DOHH2 (cell line): ENCODE results near the gene DISC1.

Source experiments
- H3F3A ChIP-seq: fragments of 200-600 bp; sonication (generic), shearing (Covaris generic); 2 replicates; pipeline ENCODE4 v1.6.0; 2016; ENCODE audit warnings: antibody characterized with exemption, mild to moderate bottlenecking; ENCODE audit not compliant: control insufficient read depth, insufficient read depth
- H3K27ac ChIP-seq: fragments of 200-600 bp; sonication (generic); 2 replicates; pipeline ENCODE4 v1.5.1; 2014; ENCODE audit warnings: low read depth, mild to moderate bottlenecking, low read length, moderate library complexity
- H3K27me3 ChIP-seq: fragments of 200-600 bp; sonication (generic); 2 replicates; pipeline ENCODE4 v1.6.1; 2014; ENCODE audit warnings: mild to moderate bottlenecking, low read length, mixed read lengths; ENCODE audit not compliant: control insufficient read depth
- H3K36me3 ChIP-seq: fragments of 200-600 bp; sonication (generic); 2 replicates; pipeline ENCODE4 v1.6.1; 2014; ENCODE audit warnings: mild to moderate bottlenecking, low read length, moderate library complexity, mixed read lengths; ENCODE audit not compliant: control insufficient read depth
- H3K4me1 ChIP-seq: fragments of 200-600 bp; sonication (generic); 2 replicates; pipeline ENCODE4 v1.6.1; 2014; ENCODE audit warnings: mild to moderate bottlenecking, low read length, mixed read lengths; ENCODE audit not compliant: control insufficient read depth
- H3K4me2 ChIP-seq: fragments of 200-600 bp; sonication (generic); 2 replicates; pipeline ENCODE4 v1.6.0; 2014; ENCODE audit warnings: mild to moderate bottlenecking, low read length, moderate library complexity
- H3K4me3 ChIP-seq: fragments of 200-600 bp; sonication (generic); 2 replicates; pipeline ENCODE4 v1.5.1; 2014; ENCODE audit warnings: mild to moderate bottlenecking, low read length, mixed read lengths
- H3K79me2 ChIP-seq: fragments of 200-600 bp; sonication (generic); 2 replicates; pipeline ENCODE4 v1.6.1; 2014; ENCODE audit warnings: mild to moderate bottlenecking, low read length, mixed read lengths; ENCODE audit not compliant: control insufficient read depth
- H3K9me2 ChIP-seq: fragments of 200-600 bp; sonication (generic); replicated peaks from 2 replicates; pipeline ENCODE4 v1.6.1; 2014; ENCODE audit warnings: mild to moderate bottlenecking, low read length, mixed read lengths; ENCODE audit not compliant: control insufficient read depth
- H3K9me3 ChIP-seq: fragments of 200-600 bp; sonication (generic); 2 replicates; pipeline ENCODE4 v1.6.1; 2014; ENCODE audit warnings: antibody characterized with exemption, low read length, mixed read lengths; ENCODE audit not compliant: control insufficient read depth, insufficient read depth
- H4K20me1 ChIP-seq: fragments of 200-600 bp; sonication (generic); 2 replicates; pipeline ENCODE4 v1.6.0; 2014; ENCODE audit warnings: low read depth, mild to moderate bottlenecking, antibody characterized with exemption, low read length, moderate library complexity; ENCODE audit not compliant: control insufficient read depth, insufficient read depth
- EZH2phosphoT487 ChIP-seq: fragments of 200-600 bp; sonication (generic); IDR thresholded peaks from 2 replicates; pipeline ENCODE4 v1.6.1; 2017; ENCODE audit warnings: borderline replicate concordance, mild to moderate bottlenecking, antibody characterized with exemption, low read length, moderate library complexity, mixed read lengths
- TF ChIP-seq, protein P1 (sequence below): fragments of 200-600 bp; sonication (generic); IDR thresholded peaks from one replicate; pipeline ENCODE4 v1.5.1; 2014; ENCODE audit warnings: antibody characterized with exemption, mild to moderate bottlenecking, low read depth, low read length; ENCODE audit not compliant: poor library complexity, severe bottlenecking

DISC1 gene

DNA sequence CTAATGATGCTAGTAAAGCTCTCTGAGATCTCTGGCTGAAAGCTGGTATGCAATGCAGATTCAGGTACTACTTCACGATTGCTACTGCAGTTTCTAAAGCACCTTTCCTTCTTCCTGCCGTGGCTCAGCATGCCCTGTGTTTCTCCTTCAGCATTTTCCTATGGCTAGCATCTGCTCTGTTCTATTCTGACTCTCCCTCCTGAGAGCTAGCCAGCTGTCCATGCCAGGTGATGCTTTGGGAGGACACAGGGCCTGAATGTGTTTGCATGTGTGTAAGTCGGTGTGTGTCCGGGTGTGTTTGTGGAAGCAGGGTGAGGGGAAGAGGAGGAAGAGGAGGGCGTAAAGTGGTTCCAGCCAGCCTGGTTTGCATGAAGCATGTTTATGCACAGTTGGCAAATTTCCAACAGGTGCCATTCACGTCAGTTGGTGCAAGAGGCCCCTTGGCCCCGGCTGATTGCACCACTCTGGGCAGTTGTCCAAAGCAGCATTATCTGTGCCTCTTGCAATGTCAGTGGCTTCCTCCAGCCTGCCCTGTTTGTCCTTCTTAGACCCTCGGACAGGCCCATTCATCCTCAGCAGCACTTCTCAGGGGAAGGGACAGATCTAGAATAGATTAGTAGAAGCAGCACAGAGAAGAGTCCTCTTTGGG lies 433.3 kb downstream of the DISC1 start:
- Histone ChIP-seq H3K9me2 (no peaks in the 10 kb centered on the region), H3F3A (no peaks in the 10 kb centered on the region), H3K27me3 (no peaks in the 10 kb centered on the region), H3K79me2 (no peaks in the 10 kb centered on the region), H3K4me1 (no peaks in the 10 kb centered on the region), H3K4me2 (no peak overlapping the region), H3K27ac (no peak overlapping the region), H3K36me3 (no peaks in the 10 kb centered on the region), H3K4me3 (no peak overlapping the region), H3K9me3 (no peaks in the 10 kb centered on the region), H4K20me1 (no peaks in the 10 kb centered on the region)
- TF ChIP-seq, protein P1, sequence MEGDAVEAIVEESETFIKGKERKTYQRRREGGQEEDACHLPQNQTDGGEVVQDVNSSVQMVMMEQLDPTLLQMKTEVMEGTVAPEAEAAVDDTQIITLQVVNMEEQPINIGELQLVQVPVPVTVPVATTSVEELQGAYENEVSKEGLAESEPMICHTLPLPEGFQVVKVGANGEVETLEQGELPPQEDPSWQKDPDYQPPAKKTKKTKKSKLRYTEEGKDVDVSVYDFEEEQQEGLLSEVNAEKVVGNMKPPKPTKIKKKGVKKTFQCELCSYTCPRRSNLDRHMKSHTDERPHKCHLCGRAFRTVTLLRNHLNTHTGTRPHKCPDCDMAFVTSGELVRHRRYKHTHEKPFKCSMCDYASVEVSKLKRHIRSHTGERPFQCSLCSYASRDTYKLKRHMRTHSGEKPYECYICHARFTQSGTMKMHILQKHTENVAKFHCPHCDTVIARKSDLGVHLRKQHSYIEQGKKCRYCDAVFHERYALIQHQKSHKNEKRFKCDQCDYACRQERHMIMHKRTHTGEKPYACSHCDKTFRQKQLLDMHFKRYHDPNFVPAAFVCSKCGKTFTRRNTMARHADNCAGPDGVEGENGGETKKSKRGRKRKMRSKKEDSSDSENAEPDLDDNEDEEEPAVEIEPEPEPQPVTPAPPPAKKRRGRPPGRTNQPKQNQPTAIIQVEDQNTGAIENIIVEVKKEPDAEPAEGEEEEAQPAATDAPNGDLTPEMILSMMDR = no peak
- TF ChIP-seq EZH2phosphoT487 = no peak

DNA sequence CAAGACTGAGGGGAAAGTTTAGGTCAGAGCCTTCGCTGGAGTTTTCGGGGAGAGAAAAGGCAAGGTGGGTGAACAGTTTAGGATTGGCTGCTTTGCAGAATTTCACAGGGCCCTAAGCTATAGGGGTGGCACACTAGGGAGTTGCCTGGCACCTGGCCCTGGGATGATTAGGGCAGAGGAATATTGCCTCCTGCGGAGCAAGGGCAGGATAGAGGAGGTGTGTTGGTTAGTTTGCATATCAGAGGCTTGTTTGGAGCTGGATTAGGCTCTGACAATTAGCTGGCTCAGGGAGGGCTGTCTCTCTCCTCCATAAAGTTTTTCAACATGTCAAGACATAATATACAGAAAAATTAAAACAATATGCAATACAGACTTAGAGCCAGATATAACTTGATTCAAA lies 436.4 kb downstream of the DISC1 start:
- Histone ChIP-seq H3K9me3 (no peaks in the 10 kb centered on the region), H3K4me2 (no peak overlapping the region), H3K27me3 (no peaks in the 10 kb centered on the region), H4K20me1 (no peaks in the 10 kb centered on the region), H3F3A (no peaks in the 10 kb centered on the region), H3K36me3 (no peaks in the 10 kb centered on the region), H3K4me3 (no peak overlapping the region), H3K79me2 (no peaks in the 10 kb centered on the region), H3K27ac (no peak overlapping the region), H3K9me2 (no peaks in the 10 kb centered on the region), H3K4me1 (no peaks in the 10 kb centered on the region)
- TF ChIP-seq, protein P1 = no peak
- no peak for TF ChIP-seq EZH2phosphoT487

DNA sequence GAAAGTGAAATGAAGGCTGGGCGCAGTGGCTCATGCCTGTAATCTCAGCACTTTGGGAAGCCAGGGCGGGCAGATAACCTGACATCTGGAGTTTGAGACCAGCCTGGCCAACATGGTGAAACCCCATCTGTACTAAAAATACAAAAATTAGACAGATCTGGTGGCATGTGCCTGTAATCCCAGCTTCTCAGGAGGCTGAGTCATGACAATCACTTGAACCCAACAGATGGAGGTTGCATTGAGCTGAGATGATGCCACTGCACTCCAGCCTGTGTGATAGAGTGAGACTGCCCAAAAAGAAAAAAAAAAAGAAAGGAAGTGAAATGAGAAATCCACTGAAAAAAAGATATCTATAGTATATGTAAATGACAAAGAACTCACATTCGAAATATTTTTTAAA lies 439.9 kb downstream of the DISC1 start:
- Histone ChIP-seq H3K27me3 (no peaks in the 10 kb centered on the region), H3K4me2 (no peak overlapping the region), H3K27ac (no peak overlapping the region), H3K36me3 (no peaks in the 10 kb centered on the region), H3K4me3 (no peak overlapping the region), H3K9me2 (no peaks in the 10 kb centered on the region), H3K9me3 (no peaks in the 10 kb centered on the region), H4K20me1 (no peaks in the 10 kb centered on the region), H3F3A (no peaks in the 10 kb centered on the region), H3K79me2 (no peaks in the 10 kb centered on the region), H3K4me1 (no peaks in the 10 kb centered on the region)
- TF ChIP-seq EZH2phosphoT487 = no peak
- TF ChIP-seq, protein P1 = no peak
